HFFc6 (cell line): ENCODE results near the gene RRAGD. TPM values are rescaled to one million over a fixed set of nuclear protein-coding genes. Genes with fewer than 3 reads are reported as not detected.

ENCODE experiments used
- DNase-seq: peaks from one replicate; pipeline ENCODE4 v3.0.0-alpha.2; 2018
- H3K27ac Mint-ChIP-seq: 2 replicates; pipeline ENCODE4 v1.8.0; 2020; ENCODE audit warnings: mild to moderate bottlenecking, mixed read lengths
- H3K27me3 Mint-ChIP-seq: 2 replicates; pipeline ENCODE4 v1.8.0; 2021; ENCODE audit warnings: mild to moderate bottlenecking, moderate library complexity, mixed read lengths; ENCODE audit not compliant: insufficient read depth
- H3K36me3 Mint-ChIP-seq: 2 replicates; pipeline ENCODE4 v1.8.0; 2021; ENCODE audit warnings: low read depth, mixed read lengths
- H3K4me1 Mint-ChIP-seq: 2 replicates; pipeline ENCODE4 v1.8.0; 2020; ENCODE audit warnings: low read depth, mixed read lengths
- H3K4me3 Mint-ChIP-seq: 2 replicates; pipeline ENCODE4 v1.8.0; 2020; ENCODE audit warnings: mild to moderate bottlenecking, moderate library complexity, mixed read lengths
- H3K9me3 Mint-ChIP-seq: 2 replicates; pipeline ENCODE4 v1.8.0; 2020; ENCODE audit warnings: mild to moderate bottlenecking, mixed read lengths
- CTCF ChIP-seq: fragments of 200-600 bp; sonication (generic); IDR thresholded peaks from 2 replicates; pipeline ENCODE4 v1.5.0; 2021; ENCODE audit warnings: antibody characterized with exemption, mild to moderate bottlenecking
- total RNA-seq, 6 experiments: library from RNA; stranded (reverse); fragmentation: NEBNext Ultra II Directional; extraction: Animal tissue kit (Norgen Biotek cat#: 25700); gene quantifications; 2 replicates in 1 of 6; 3 replicates in 5 of 6; pipeline ENCODE4 v1.2.3, GENCODE V29; 2021

RRAGD gene
- total RNA-seq, 6 experiments from 2014 or later, result not detected

GRCh38 chr6:89436226-89436625, 24.2 kb upstream of the RRAGD start:
- H3K4me3 Mint-ChIP-seq, result no peak overlapping the region
- H3K36me3 Mint-ChIP-seq, result no peaks in the 10 kb centered on the region
- TF ChIP-seq CTCF, result no peak
- no peaks in the 10 kb centered on the region for H3K4me1 Mint-ChIP-seq
- no peaks in the 10 kb centered on the region for H3K9me3 Mint-ChIP-seq
- no peak overlapping the region for H3K27ac Mint-ChIP-seq
- H3K27me3 Mint-ChIP-seq, result peaks cover 20% of the 10 kb centered on the region
- no peak for DNase-seq

- Mint-ChIP-seq H3K27me3 (peaks cover 24% of the 10 kb centered on the region), H3K4me1 (no peaks in the 10 kb centered on the region), H3K36me3 (no peaks in the 10 kb centered on the region), H3K9me3 (no peaks in the 10 kb centered on the region), H3K27ac (no peak overlapping the region), H3K4me3 (no peak overlapping the region)
- no peak for TF ChIP-seq CTCF
- no peak for DNase-seq
Measured at GRCh38 chr6:89434954-89435353, 22.9 kb upstream of the RRAGD start.

DNA sequence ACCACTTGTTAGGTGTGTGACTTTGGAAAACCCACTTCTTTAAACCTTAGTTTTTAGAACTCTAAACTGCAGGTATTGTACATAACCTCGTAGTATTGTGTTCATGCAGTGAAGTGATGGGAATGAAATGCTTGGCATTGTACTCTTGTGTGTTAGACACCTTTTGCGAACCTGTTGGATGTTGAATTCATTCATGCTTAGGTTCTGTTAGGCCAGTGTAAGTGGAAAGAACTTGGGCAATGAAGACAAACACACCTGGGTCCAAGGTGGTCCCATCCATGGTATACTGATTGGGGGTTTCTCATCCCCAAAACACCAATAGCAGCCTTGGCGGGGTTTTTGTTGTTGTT, 22.1 kb upstream of the RRAGD start:
- Mint-ChIP-seq H3K27me3 (peaks cover 24% of the 10 kb centered on the region), H3K4me1 (no peaks in the 10 kb centered on the region), H3K36me3 (no peaks in the 10 kb centered on the region), H3K4me3 (no peak overlapping the region), H3K27ac (no peak overlapping the region), H3K9me3 (no peaks in the 10 kb centered on the region)
- TF ChIP-seq CTCF, result no peak
- no peak for DNase-seq

DNA sequence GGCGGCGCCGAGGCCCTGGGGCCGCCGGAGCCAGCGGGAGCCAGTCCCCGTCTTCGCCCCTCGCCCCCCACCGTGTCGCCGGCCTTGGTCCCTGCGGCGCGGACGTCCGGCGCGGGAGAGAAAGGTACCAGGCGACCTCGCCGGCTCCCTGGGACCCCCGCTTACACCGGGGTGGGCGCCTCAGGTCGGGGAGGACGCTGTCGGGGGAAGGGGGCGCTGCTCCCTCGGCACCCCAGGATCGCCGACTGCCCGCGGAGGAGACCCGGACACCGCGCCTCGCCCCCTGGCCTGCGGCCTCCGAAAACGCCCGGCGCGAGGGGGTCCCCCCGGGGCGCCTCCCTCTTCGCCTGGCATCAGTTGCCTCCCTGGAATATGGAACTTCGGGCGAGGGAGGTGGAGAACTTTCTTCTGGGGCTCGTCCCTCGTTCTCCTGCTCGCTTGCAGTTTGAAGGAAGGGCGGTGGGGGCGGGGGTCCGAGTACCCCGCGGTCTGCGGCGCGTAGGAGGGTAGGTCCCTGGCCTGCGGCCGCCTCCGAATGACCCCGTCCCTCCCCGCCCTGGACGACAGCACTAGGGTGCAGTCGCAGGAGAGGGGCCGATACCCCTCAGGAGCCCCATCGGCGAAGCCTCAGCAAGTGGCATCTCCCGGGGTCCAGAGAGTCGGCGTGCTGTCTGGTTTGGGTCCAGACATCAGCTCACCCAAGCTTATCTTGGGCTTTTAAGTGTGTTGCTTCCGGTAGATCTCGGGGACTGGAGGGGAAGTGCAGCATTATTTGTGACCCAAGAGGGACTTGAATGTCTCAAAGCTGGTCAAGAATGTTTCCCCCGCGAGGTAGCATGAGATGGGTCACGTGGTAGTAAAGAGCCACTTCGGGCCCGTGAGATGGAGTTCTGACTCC, 21.4 kb upstream of the RRAGD start:
- H3K9me3 Mint-ChIP-seq, result no peaks in the 10 kb centered on the region
- H3K4me1 Mint-ChIP-seq, result no peaks in the 10 kb centered on the region
- no peak overlapping the region for H3K4me3 Mint-ChIP-seq
- H3K27ac Mint-ChIP-seq, result no peak overlapping the region
- no peak for DNase-seq
- H3K36me3 Mint-ChIP-seq, result no peaks in the 10 kb centered on the region
- no peak for TF ChIP-seq CTCF
- H3K27me3 Mint-ChIP-seq, result peaks cover 24% of the 10 kb centered on the region

- H3K27me3 Mint-ChIP-seq, result peaks cover 24% of the 10 kb centered on the region
- peak; percentile 75 for TF ChIP-seq CTCF
- no peak within 1 kb of the TSS for H3K27ac Mint-ChIP-seq
- no peaks in the 10 kb centered on the region for H3K4me1 Mint-ChIP-seq
- DNase-seq, result no peak
- H3K36me3 Mint-ChIP-seq, result no peaks in the 10 kb centered on the region
- peak within 1 kb of the TSS; percentile 35; the same call in 1 of the 2 replicates for H3K4me3 Mint-ChIP-seq
- no peaks in the 10 kb centered on the region for H3K9me3 Mint-ChIP-seq
Measured at GRCh38 chr6:89432875-89433251, 20.8 kb upstream of the RRAGD start, which contains the start of gene ANKRD6. Gene ANKRD6 (plus strand): TSS chr6:89433152. CDS start chr6:89566977, 133,825 bp downstream.
